GM19025 (cell line): ENCODE measurements around the gene CDH16.
"Not testable (repeated sequence)": the region's sequence is repeated elsewhere in the genome, so short reads cannot be mapped to it uniquely, and the experiment has no call there.

ENCODE experiments used
- ATAC-seq: cut with Tn5 transposase; IDR thresholded peaks from one replicate; pipeline ENCODE4 v1.9.1; 2021; ENCODE audit warnings: mild to moderate bottlenecking, low read depth, moderate library complexity; ENCODE audit not compliant: unreplicated experiment

Gene CDH16

GRCh38 chr16:66947302-66948065 lies 28.8 kb upstream of the CDH16 start:
- no peak for ATAC-seq

GRCh38 chr16:66946974-66947301 lies 28.3 kb upstream of the CDH16 start:
- ATAC-seq = no peak

- ATAC-seq = no peak
Observed at GRCh38 chr16:66946541-66946940, 27.9 kb upstream of the CDH16 start.

- no peak for ATAC-seq
Observed at GRCh38 chr16:66945939-66946338, 27.3 kb upstream of the CDH16 start.

GRCh38 chr16:66944971-66945370 lies 26.3 kb upstream of the CDH16 start:
- not testable (repeated sequence) for ATAC-seq

GRCh38 chr16:66944054-66944441 lies 25.4 kb upstream of the CDH16 start:
- ATAC-seq = no peak

GRCh38 chr16:66943426-66944053 lies 24.9 kb upstream of the CDH16 start:
- no peak for ATAC-seq

GRCh38 chr16:66942981-66943380 lies 24.3 kb upstream of the CDH16 start:
- ATAC-seq = no peak

- ATAC-seq = no peak
Observed at GRCh38 chr16:66940236-66940635, 21.6 kb upstream of the CDH16 start.

- no peak for ATAC-seq
Observed at GRCh38 chr16:66939366-66939765, 20.7 kb upstream of the CDH16 start.

- no peak for ATAC-seq
Observed at GRCh38 chr16:66937725-66938337, 19.1 kb upstream of the CDH16 start.

- ATAC-seq = no peak
Observed at GRCh38 chr16:66936889-66937554, 18.3 kb upstream of the CDH16 start.

GRCh38 chr16:66936462-66936861 lies 17.8 kb upstream of the CDH16 start:
- no peak for ATAC-seq

- no peak for ATAC-seq
Observed at GRCh38 chr16:66935314-66936011, 16.8 kb upstream of the CDH16 start, which contains the start of gene CES2. CES2 (plus strand) TSS chr16:66935516; CDS start chr16:66935636, 120 bp downstream.

- ATAC-seq = not testable (repeated sequence)
Observed at GRCh38 chr16:66934839-66935313, 16.2 kb upstream of the CDH16 start.

- peak; percentile 78 for ATAC-seq
Observed at GRCh38 chr16:66934138-66934838, 15.6 kb upstream of the CDH16 start, which contains the start of gene CIAO2B. CIAO2B (minus strand) TSS chr16:66934402; CDS start chr16:66934364, 38 bp downstream.

GRCh38 chr16:66933776-66934137 lies 15.1 kb upstream of the CDH16 start:
- ATAC-seq = peak; percentile 14

- ATAC-seq = no peak
Observed at GRCh38 chr16:66932076-66932475, 13.4 kb upstream of the CDH16 start.

- ATAC-seq = no peak
Observed at GRCh38 chr16:66931665-66932064, 13.0 kb upstream of the CDH16 start.

GRCh38 chr16:66930189-66930588 lies 11.5 kb upstream of the CDH16 start:
- ATAC-seq = no peak
